HG02981 (cell line): ENCODE data around the gene DPEP1.
"Not testable (repeated sequence)": the region's sequence is repeated elsewhere in the genome, so short reads cannot be mapped to it uniquely, and the experiment has no call there.

ENCODE experiments used
- ATAC-seq: cut with Tn5 transposase; IDR thresholded peaks from one replicate; pipeline ENCODE4 v1.9.1; 2021; ENCODE audit warnings: mild to moderate bottlenecking, moderate library complexity; ENCODE audit not compliant: unreplicated experiment

Gene DPEP1

GRCh38 chr16:89618109-89618998, 4.9 kb downstream of the DPEP1 start:
- ATAC-seq, result no peak

GRCh38 chr16:89619840-89620239, 6.4 kb downstream of the DPEP1 start:
- ATAC-seq, result no peak

DNA sequence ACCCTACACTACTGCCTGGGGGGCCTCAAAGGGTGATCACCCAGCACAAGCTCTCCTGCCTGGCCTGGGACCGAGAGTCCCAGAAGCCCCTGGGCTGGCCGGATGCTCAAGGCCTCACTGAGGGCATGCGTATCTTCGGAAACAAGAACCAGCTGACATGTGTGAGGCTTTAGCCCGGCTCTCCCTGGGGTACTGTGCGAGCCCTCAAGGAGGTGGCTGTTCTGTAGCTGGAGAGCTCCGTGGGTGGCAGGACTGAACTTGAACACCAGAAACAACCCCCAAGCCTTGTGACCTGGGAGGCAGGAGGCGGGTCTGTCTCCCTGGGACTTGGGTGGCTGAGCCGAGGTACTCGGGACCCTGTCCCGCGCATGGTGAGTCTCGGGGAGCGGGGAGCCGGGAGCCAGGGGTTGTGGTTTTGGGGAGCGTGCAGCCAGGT, 7.0 kb downstream of the DPEP1 start:
- no peak for ATAC-seq

DNA sequence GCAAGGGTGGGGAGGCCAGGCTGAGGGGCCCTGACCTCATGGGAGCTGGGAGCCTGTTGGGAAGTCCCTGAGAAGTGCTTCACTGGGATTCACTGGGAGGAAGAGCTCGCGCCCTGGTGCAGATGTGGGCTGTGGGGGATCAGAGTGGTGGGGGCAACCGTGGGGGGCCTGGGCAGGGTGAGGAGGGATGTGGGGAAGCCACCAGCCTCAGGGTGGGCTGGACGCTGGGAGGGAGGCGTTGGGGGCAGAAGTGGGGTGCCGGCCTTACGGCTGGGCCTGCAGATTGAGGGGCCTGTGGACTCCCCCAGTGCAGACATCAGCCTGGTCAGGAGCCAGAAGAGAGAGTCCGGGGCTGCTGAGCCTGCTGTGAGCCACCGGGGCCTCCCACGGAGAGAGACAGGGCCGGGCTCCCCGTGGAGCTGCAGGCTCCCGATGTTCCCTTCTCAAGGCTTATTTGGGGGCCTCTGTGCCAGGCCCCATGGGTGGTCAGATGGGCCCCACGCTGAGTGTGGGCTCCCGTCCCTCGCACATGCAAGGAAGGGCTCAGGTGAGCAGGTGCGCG, 7.8 kb downstream of the DPEP1 start:
- no peak for ATAC-seq

DNA sequence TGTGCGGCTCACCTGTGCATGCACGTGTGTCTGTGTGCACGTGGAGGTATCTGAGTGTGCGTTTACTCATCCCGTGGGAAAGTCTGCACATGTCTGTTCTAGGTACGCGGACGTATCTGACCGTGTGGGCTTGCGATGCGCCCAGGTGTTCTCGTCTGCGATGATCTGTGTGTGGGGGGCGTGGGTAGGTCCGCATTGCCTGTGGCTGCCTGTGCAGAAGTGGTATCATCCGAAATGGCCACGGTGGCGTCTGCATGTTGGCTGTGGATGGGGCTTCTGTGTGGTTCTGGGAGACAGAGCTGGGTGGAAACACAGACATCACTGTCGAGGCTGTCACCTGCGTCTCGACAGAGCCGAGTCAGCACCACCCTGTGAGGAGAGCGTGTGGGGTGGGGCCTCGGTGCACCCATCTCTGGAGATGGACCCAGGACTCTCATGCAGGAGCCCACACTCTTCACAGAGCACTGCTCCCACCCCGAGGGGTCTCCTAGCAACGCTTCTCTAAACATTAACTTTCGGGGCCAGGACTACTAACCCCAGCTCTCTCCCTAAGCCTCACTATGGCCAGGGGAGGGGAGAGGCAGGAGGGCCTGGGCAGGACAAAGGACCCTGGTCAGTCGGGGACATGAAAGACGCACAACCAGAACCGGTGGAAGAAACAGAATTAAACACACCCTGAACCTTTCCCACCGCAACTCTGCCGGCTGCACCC, 8.4 kb downstream of the DPEP1 start:
- no peak for ATAC-seq

DNA sequence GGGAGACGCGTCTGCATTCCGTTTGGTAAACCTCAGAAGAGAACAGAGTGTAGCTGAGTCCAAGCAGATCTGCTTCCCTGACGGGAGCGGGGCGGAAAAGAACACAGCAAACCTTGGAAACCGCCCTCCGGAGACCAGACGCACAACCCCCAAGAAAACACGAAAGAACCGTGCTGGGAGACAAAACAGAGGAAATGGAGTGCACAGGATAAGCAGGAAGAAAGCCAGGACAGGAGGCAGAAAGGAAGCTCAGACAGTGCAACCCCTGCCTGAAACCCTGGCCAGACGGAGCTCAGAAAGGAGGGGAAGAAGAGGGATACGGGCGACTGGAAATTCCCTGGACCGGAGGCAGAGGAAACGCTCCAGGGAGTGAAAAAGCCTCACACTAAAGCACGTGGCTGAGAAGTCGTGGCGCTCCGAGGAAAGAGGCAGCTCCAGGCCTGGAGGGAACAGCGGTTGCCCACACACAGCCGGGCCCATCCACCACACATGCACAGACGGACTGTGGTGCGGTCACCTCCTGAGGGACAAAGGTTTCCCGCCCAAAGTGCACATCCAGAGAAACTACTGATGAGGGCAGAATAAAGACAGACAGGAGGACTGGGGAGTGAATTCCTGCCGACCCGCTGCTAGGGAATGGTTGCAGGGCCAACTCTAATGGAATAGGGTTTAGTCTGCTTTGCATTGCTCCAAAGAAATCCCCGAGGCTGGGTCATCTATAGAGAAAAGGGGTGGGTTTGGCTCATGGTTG, 10.2 kb downstream of the DPEP1 start:
- no peak for ATAC-seq

GRCh38 chr16:89624777-89625761, 11.6 kb downstream of the DPEP1 start:
- no peak for ATAC-seq

- ATAC-seq, result no peak
These were observed 16.6 kb downstream of the DPEP1 start for GRCh38 chr16:89629827-89630610.

- ATAC-seq, result no peak
These were observed 19.7 kb downstream of the DPEP1 start for GRCh38 chr16:89633064-89633631.

DNA sequence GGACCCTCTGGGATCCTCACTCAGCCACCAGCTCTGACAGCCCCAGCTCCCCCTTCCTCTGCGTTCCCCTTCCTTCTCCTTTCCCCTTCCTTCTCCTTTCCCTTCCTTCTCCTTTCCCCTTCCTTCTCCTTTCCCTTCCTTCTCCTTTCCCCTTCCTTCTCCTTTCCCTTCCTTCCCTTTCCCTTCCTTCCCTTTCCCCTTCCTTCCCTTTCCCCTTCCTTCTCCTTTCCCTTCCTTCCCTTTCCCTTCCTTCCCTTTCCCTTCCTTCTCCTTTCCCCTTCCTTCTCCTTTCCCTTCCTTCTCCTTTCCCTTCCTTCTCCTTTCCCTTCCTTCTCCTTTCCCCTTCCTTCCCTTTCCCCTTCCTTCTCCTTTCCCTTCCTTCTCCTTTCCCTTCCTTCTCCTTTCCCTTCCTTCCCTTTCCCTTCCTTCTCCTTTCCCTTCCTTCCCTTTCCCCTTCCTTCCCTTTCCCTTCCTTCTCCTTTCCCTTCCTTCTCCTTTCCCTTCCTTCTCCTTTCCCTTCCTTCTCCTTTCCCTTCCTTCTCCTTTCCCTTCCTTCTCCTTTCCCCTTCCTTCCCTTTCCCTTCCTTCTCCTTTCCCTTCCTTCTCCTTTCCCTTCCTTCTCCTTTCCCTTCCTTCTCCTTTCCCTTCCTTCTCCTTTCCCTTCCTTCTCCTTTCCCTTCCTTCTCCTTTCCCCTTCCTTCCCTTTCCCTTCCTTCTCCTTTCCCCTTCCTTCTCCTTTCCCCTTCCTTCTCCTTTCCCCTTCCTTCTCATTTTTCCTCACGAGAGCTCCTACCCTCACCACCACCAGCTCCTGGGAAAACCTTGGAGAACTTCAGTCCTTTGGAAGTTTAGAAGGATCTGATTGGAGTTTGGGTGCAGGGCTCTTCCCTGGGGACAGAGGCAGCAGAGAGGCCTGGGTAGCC, 21.3 kb downstream of the DPEP1 start:
- not testable (repeated sequence) for ATAC-seq

DNA sequence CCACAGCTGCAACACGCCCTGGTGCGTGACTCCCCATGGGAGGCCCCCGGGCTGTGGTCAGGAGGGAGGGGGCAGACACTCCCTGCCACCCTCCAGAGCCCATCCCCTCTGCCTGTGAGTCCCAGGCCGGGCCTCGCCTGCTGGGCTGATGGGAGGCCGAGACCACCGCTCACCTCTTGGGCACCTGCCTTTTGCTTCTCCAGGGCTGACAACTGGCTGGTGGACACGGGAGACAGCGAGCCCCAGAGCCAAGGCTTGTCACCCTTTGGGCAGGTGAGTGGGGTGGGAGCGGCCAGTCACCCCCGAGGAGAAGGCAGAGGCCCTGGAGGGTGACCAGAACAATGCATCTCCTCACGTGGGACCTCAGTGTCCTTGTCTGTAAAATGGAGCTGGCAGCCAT, 23.2 kb downstream of the DPEP1 start:
- ATAC-seq, result no peak

- ATAC-seq, result no peak
These were observed 23.9 kb downstream of the DPEP1 start for GRCh38 chr16:89637379-89637778.

DNA sequence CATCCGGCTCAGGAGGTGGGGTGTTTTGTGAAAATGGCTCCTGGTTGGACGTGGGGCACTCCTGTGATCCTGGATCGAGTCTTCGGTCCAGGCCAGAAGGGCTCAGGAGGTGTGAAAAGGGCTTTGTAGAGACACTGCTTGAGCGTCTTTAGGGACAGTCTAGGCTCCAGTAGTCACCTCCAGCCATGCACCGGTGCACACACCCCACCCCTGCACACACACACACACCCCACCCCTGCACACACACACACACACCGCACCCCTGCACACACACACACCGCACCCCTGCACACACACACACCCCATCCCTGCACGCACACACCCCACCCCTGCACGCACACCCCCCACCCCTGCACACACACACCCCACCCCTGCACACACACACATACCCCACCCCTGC, 25.0 kb downstream of the DPEP1 start:
- no peak for ATAC-seq

DNA sequence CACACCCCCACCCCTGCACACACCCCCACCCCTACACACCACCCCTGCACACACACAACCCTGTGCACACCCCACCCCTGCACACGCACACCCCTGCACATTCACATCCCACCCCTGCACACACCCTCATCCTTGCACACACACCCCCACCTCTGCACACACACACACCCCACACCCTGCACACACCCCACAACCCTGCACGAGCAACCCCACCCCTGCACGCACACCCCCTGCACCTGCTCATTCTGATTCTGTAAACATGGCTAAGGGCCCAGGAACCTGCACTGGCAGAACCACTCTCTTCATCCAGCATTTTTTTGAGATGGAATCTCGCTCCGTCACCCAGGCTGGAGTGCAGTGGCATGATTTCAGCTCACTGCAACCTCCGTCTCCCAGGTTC, 25.9 kb downstream of the DPEP1 start:
- no peak for ATAC-seq

- no peak for ATAC-seq
These were observed 28.1 kb downstream of the DPEP1 start for GRCh38 chr16:89641458-89642119.

- no peak for ATAC-seq
These were observed 29.1 kb downstream of the DPEP1 start for GRCh38 chr16:89642574-89642973.

DNA sequence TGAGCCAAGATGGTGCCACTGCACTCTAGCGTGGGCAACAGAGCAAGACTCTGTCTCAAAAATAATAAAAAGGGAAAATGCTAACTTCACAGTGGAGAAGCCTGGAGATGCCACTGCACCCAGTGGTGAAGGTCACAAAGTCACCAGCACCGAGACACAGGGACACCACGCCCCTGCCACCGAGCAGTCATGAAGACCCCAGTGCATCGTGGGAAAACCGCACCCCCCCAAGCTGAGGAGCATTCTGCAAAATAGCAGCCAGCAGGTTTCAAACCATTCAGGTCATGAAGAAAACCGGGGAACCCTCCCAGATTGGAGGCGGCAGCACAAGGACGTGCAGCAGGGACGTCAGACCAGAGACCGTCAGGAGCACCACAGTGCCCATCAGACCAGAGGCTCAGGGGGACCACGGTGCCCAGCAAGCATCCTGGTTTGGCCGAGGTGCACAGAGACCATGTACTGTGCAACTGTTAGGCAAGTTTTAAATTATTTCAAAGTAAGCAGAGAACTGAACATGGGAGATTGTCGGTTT, 30.4 kb downstream of the DPEP1 start:
- no peak for ATAC-seq
